Stomach smooth muscle (tissue), 2 donors: Measurements from ENCODE around the gene CLP1.

Experiments
- H3K27ac ChIP-seq: one replicate; pipeline ENCODE4 v1.7.0; 2013; ENCODE audit warnings: mild to moderate bottlenecking, low read length, inconsistent platforms
- H3K27me3 ChIP-seq, 2 donors: one replicate each; pipeline ENCODE4 v1.7.0; 2013; ENCODE audit warnings: low read length in 2 of 2; ENCODE audit not compliant: insufficient read depth in 2 of 2, control insufficient read depth in 1 of 2
- H3K36me3 ChIP-seq, 2 donors: one replicate each; pipeline ENCODE4 v1.7.0; 2013; ENCODE audit warnings: low read length in 2 of 2; ENCODE audit not compliant: control insufficient read depth in 2 of 2, insufficient read depth in 2 of 2
- H3K4me1 ChIP-seq: one replicate; pipeline ENCODE4 v1.7.0; 2013; ENCODE audit warnings: low read length; ENCODE audit not compliant: control insufficient read depth, insufficient read depth
- H3K4me3 ChIP-seq, 2 donors: one replicate each; pipeline ENCODE4 v1.7.0; 2013; ENCODE audit warnings: low read length in 2 of 2
- H3K9ac ChIP-seq, 2 donors: one replicate each; pipeline ENCODE4 v1.7.0; 2013; ENCODE audit warnings: low read length in 2 of 2, mild to moderate bottlenecking in 1 of 2
- H3K9me3 ChIP-seq, 2 donors: one replicate each; pipeline ENCODE4 v1.7.0; 2013; ENCODE audit warnings: low read length in 2 of 2; ENCODE audit not compliant: control insufficient read depth in 2 of 2
- donor health status: healthy.
- donor health status: Pancreatic carcinoma.

Gene CLP1

DNA sequence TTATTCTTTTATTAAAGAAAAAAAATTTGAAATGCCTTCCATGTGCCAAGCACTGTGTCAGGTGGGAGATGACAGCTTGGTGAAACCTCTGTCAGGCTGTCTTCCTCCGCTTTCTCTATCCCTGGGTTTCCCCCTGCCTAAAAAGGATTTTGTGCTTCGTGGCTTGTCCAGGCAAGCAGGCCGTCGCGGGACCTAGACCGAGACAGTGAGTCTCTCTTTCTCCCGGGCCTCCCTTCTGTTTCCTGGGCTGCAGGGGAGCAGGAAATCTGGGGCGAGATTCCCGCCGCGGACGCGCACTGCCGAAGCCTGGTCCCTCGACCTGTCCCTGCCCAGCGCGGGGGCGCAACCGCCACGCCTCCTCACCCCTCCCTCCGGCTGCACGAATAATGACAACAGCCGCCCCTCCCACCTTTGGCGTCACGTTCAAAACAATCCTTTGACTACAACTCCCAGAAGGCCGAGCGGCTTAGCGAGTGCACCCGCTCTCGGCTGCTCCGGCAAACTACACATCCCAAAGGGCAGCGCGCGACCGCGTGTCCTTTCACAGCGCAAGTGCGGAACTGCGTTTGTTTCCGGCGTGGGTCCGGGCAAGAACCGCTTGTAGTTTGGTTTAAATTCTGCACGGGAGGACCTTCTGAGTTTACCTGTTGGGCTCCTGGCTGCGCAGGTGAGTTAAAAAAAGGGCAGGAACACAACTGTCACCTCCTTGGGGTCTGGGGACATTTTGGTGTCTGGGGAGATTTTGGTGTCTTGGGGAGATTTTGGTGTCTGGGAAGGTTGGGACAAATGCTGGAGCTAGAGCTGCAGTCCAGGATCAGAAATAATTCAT lies at the start of gene CLP1:
CLP1 (plus strand) TSS at position 569 of the 829 bp plus-strand sequence. CDS start 1,715 bp downstream, outside the sequence.
- Histone ChIP-seq H3K9me3 (no peaks in the 10 kb centered on the region), H3K4me1 (peaks cover 9% of the 10 kb centered on the region), H3K4me3 (peak within 1 kb of the TSS; percentile 70 to 92), H3K36me3 (peaks cover 23 to 26% of the 10 kb centered on the region in 2 donors), H3K27ac (peak within 1 kb of the TSS; percentile 84), H3K9ac (peak within 1 kb of the TSS; percentile 83 to 91), H3K27me3 (no peaks in the 10 kb centered on the region)

DNA sequence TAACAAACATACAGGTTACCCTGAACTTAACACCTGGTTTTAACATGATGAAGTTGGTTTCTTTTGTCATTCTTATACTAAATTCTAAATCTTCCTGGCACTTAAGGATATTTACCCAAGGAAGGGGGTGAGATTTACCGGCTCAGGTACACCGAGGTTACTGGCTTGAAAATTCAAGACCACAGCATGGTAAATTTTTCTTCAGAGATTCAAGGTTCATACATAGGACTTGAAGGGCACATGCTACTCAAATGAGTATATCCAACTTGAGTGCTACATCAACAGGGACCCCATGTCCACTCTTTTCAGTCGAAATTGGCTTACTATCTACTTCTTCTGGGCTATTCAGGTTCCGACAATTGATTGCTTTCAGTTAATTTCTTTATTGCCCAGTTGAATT lies 47.4 kb upstream of the CLP1 start:
- H3K36me3 ChIP-seq = peaks cover 8 to 45% of the 10 kb centered on the region in 2 donors
- H3K4me1 ChIP-seq = no peaks in the 10 kb centered on the region
- no peak overlapping the region for H3K27ac ChIP-seq
- H3K27me3 ChIP-seq = no peaks in the 10 kb centered on the region
- no peak overlapping the region for H3K9ac ChIP-seq
- H3K9me3 ChIP-seq = no peaks in the 10 kb centered on the region
- H3K4me3 ChIP-seq = no peak overlapping the region

DNA sequence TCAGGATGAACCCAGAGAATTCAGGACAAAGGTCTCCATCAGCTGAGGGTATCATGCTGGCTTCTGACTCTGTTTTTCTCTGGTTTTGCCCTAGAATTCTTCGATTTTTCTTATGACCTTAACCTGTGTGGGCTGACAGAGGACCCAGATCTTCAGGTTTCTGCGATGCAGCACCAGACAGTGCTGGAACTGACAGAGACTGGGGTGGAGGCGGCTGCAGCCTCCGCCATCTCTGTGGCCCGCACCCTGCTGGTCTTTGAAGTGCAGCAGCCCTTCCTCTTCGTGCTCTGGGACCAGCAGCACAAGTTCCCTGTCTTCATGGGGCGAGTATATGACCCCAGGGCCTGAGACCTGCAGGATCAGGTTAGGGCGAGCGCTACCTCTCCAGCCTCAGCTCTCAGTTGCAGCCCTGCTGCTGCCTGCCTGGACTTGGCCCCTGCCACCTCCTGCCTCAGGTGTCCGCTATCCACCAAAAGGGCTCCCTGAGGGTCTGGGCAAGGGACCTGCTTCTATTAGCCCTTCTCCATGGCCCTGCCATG lies 43.3 kb upstream of the CLP1 start:
- Histone ChIP-seq H3K27ac (no peak overlapping the region), H3K9ac (no peak overlapping the region), H3K9me3 (no peaks in the 10 kb centered on the region), H3K36me3 (peaks cover 0 to 44% of the 10 kb centered on the region in 2 donors), H3K4me1 (no peaks in the 10 kb centered on the region), H3K27me3 (no peaks in the 10 kb centered on the region), H3K4me3 (no peak overlapping the region)

DNA sequence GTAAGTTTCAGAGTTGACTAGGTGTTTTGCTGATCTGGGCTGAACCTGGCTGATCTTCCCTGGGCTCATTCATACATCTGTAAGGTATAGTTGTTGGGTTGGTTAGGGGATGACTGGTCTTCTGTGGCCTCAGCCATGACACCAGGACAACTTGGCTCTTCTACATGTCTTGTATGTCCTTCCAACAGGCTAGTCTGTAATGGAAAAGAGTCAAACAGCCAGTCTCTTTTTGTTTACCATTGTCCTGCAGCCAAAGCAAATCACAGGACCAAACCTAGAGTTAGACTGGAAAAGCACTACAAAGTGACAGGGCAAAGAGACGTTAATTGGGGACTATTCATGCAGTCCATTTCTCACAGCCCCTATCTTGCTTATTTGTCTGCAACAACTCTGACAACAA lies 42.3 kb upstream of the CLP1 start:
- H3K36me3 ChIP-seq = peaks cover 0 to 41% of the 10 kb centered on the region in 2 donors
- H3K9me3 ChIP-seq = no peaks in the 10 kb centered on the region
- H3K9ac ChIP-seq = no peak overlapping the region
- no peaks in the 10 kb centered on the region for H3K4me1 ChIP-seq
- no peak overlapping the region for H3K4me3 ChIP-seq
- H3K27ac ChIP-seq = no peak overlapping the region
- H3K27me3 ChIP-seq = no peaks in the 10 kb centered on the region

DNA sequence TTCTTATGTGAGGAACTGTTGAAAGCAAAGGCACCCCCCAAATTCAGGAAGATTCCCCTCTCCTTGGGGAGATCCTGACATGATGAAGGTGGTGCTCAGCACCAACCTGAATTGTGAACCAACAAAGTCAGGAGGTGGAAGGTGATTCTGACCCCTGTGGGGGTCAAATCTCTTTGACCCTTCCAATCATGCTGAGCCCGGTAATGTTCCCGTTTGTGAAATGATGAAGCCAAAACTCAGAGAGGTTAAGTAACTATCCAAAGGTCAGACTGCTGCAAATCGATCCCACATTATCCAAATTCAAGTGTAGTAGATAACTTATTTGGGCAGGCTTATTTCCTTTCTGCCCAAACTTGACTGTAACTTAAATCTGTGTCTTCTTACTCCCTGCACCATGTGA lies 41.0 kb upstream of the CLP1 start:
- Histone ChIP-seq H3K27ac (no peak overlapping the region), H3K36me3 (peaks cover 0 to 35% of the 10 kb centered on the region in 2 donors), H3K4me3 (no peak overlapping the region), H3K9me3 (no peaks in the 10 kb centered on the region), H3K4me1 (no peaks in the 10 kb centered on the region), H3K9ac (no peak overlapping the region), H3K27me3 (no peaks in the 10 kb centered on the region)

DNA sequence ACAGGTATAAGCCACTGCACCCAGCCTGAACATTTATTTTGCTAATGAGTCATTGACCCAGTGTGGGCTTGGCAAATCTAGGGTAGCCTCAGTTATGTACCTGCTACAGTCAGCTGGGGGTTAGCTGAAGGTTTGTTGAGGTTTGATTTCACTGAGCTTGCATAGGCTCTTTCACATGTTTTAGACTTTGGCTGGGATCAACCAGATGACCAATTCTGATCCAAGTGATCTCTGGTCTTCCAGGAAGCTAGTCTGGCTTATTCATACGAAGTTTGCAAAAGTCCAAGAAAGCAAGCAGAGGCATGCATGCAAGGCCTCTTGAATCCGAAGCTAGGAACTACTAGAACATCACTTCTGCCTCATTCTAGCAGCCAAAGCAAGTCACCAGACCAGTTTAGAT lies 39.1 kb upstream of the CLP1 start:
- Histone ChIP-seq H3K4me1 (no peaks in the 10 kb centered on the region), H3K27ac (no peak overlapping the region), H3K9me3 (no peaks in the 10 kb centered on the region), H3K4me3 (no peak overlapping the region), H3K27me3 (peaks cover 0 to 2% of the 10 kb centered on the region in 2 donors), H3K36me3 (peaks cover 0 to 22% of the 10 kb centered on the region in 2 donors), H3K9ac (no peak overlapping the region)

DNA sequence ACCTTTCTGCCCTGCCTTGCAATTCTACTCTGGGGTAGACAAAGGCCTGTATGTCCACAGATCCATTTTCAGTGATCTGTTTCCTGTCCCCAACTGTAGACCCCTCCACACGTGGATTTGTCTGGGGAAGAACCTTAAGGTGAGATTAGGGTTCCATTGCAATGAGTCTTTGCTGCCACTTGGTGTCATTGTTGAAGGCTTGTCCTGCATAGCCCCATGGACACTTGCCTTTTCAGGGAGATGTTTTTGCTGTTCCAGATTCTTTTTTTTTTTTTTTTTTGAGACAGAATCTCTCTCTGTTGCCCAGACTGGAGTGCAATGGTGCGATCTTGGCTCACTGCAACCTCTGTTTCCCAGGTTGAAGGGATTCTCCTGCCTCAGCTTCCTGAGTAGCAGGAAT lies 38.2 kb upstream of the CLP1 start:
- no peak overlapping the region for H3K27ac ChIP-seq
- no peaks in the 10 kb centered on the region for H3K4me1 ChIP-seq
- peaks cover 0 to 2% of the 10 kb centered on the region in 2 donors for H3K27me3 ChIP-seq
- no peak overlapping the region for H3K9ac ChIP-seq
- peaks cover 0 to 15% of the 10 kb centered on the region in 2 donors for H3K36me3 ChIP-seq
- no peak overlapping the region for H3K4me3 ChIP-seq
- H3K9me3 ChIP-seq = no peaks in the 10 kb centered on the region

DNA sequence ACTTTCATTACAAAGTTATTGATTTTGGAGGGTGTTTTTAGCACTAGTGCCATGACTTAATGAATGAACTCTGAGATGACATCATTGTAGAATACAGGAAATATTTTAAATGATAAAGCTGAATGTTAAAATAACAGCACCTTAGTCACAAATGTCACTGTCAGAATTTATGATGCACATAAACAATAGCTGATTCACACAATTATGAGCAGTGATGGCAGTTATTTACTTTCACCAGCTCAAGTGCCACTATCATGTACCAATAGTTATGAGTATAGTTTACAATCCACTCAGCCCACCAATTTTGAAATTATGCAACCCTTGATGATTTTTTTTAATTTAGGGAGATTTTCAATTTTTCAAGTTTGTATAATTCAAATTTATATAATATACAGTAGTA lies 37.1 kb upstream of the CLP1 start:
- Histone ChIP-seq H3K27me3 (peaks cover 0 to 2% of the 10 kb centered on the region in 2 donors), H3K27ac (no peak overlapping the region), H3K36me3 (peaks cover 0 to 9% of the 10 kb centered on the region in 2 donors), H3K9me3 (no peaks in the 10 kb centered on the region), H3K9ac (no peak overlapping the region), H3K4me1 (no peaks in the 10 kb centered on the region), H3K4me3 (no peak overlapping the region)

DNA sequence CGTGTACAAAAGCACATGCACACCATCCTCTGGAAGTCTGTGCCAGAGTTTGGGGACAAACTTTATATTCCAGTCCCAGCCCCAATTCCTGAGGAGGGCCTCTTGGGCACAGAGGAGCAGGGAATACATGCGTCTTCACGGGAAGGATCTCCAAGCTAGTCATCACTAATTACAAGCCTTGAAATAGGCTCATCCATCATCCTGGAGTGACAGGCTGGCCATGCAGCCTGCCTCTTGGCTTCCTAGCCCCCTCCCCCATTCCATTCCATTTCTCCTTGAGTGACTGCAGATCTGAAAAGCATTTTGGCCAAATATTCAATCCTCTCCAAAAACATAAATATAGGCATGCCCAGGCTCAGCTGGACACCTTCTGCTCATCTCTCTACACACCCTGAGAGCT lies 35.3 kb upstream of the CLP1 start:
- no peaks in the 10 kb centered on the region for H3K4me1 ChIP-seq
- H3K27ac ChIP-seq = no peak overlapping the region
- H3K27me3 ChIP-seq = peaks cover 0 to 2% of the 10 kb centered on the region in 2 donors
- no peaks in the 10 kb centered on the region for H3K9me3 ChIP-seq
- peaks cover 0 to 2% of the 10 kb centered on the region in 2 donors for H3K36me3 ChIP-seq
- no peak overlapping the region for H3K4me3 ChIP-seq
- no peak overlapping the region for H3K9ac ChIP-seq

DNA sequence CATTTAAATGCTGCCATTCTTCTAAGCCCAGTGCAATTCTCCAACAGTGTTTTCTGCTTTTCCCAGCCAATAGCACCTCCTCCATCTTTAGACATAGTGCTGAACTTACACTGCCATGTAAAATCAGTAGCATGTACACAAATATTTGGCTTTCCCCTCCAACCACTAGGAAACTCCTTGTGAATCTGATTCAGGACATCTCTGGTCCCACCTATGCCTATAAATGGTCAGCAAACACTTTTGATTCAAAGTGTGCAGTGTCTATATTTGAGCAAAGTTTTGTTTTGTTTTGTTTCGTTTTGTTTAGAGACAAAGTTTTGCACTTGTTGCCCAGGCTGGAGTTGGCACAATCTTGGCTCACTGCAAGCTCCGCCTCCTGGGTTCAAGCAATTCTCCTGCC lies 32.7 kb upstream of the CLP1 start:
- H3K27ac ChIP-seq = no peak overlapping the region
- no peaks in the 10 kb centered on the region for H3K4me1 ChIP-seq
- H3K27me3 ChIP-seq = peaks cover 0 to 2% of the 10 kb centered on the region in 2 donors
- no peak overlapping the region for H3K9ac ChIP-seq
- no peaks in the 10 kb centered on the region for H3K36me3 ChIP-seq
- H3K9me3 ChIP-seq = no peaks in the 10 kb centered on the region
- H3K4me3 ChIP-seq = no peak overlapping the region

DNA sequence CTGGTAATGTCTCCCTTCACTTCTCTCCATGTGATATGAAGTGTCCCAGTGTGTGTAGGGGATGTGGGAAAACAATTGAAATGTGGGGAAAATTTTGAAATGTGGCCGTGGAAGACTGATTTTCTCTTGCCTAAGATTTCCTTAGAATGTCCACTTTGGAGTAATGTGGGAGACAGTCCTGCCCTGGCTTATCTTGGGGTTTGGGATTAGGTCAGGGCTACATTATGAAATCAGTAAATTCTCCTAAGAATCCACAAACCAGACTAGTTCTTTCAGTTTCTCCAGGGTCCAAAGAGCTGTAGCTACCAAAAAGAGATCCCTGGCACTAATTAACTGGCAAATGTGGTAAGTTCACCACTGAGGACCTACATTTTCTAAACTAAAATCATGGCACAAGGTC lies 30.7 kb upstream of the CLP1 start:
- Histone ChIP-seq H3K9me3 (no peaks in the 10 kb centered on the region), H3K27me3 (peaks cover 0 to 2% of the 10 kb centered on the region in 2 donors), H3K36me3 (no peaks in the 10 kb centered on the region), H3K27ac (no peak overlapping the region), H3K4me1 (no peaks in the 10 kb centered on the region), H3K9ac (no peak overlapping the region), H3K4me3 (no peak overlapping the region)
